BLaER1 treated with 17β-estradiol and CSF1 and Interleukin-3, amounts not matched to agents 10 nM and 100 nM (cell line): ENCODE data around the gene TGFBR2.

Experiments used
- H3K27ac ChIP-seq, 11 experiments: shearing (Covaris generic); formaldehyde crosslinking; 2 replicates each; pipeline ENCODE4 v1.8.1; 2022
- H3K27me3 ChIP-seq, 11 experiments: shearing (Covaris generic); formaldehyde crosslinking; 2 replicates each; pipeline ENCODE4 v1.8.1; 2022
- H3K36me3 ChIP-seq, 11 experiments: shearing (Covaris generic); formaldehyde crosslinking; 2 replicates each; pipeline ENCODE4 v1.8.1; 2022
- H3K4me1 ChIP-seq, 10 experiments: shearing (Covaris generic); formaldehyde crosslinking; 2 replicates each; pipeline ENCODE4 v1.8.1; 2022
- H3K4me2 ChIP-seq, 11 experiments: shearing (Covaris generic); formaldehyde crosslinking; 2 replicates each; pipeline ENCODE4 v1.8.1; 2022
- H3K4me3 ChIP-seq, 10 experiments: shearing (Covaris generic); formaldehyde crosslinking; 2 replicates each; pipeline ENCODE4 v1.8.1; 2022
- H3K9ac ChIP-seq, 11 experiments: shearing (Covaris generic); formaldehyde crosslinking; 2 replicates each; pipeline ENCODE4 v1.8.1; 2022
- H3K9me3 ChIP-seq, 11 experiments: shearing (Covaris generic); formaldehyde crosslinking; replicated peaks in 1 of 11; 2 replicates each; pipeline ENCODE4 v1.8.1; 2022
- H4K20me1 ChIP-seq, 11 experiments: shearing (Covaris generic); formaldehyde crosslinking; 2 replicates each; pipeline ENCODE4 v1.8.1; 2022
- Cebpa-rat ChIP-seq, 11 experiments: shearing (Covaris generic); IDR thresholded peaks; 2 replicates each; pipeline ENCODE4 v1.8.1; 2022

Gene TGFBR2

DNA sequence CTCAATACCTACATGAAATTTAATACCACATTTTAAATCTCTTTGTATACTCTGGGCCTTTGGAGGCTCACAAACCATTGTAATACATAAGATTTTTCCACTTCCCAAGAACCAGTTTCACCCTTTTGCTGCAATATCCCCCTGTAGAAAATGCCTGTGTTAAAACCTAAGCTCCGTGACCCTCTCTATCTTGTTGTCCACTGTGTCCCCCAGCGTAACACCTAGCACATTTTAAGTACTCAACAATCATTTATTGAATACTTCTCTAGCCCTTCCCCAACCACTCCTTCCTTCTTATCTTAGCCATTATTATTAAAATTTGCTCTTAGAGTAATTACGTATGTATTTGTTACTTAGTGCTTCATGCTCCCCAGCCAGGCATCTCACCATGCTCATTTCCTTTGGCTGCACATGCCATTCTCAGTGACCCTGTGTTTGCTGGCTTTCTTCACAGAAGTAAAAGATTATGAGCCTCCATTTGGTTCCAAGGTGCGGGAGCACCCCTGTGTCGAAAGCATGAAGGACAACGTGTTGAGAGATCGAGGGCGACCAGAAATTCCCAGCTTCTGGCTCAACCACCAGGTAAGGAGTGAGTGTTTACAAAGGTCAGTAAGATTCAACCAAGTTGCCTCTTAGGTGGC is 81.6 kb downstream of the TGFBR2 start:
- H3K4me3 ChIP-seq = no peak overlapping the region
- peaks cover 89 to 100% (median 100%) of the 10 kb centered on the region in 11 experiments for H3K36me3 ChIP-seq
- H4K20me1 ChIP-seq = peaks cover 0 to 71% (median 11%) of the 10 kb centered on the region in 11 experiments; a peak in 13 of 22 replicates
- H3K4me2 ChIP-seq = peak overlapping the region; percentile 50 to 82 (median 65); a peak in 21 of 22 replicates
- H3K27me3 ChIP-seq = no peaks in the 10 kb centered on the region
- H3K9me3 ChIP-seq = no peaks in the 10 kb centered on the region
- no peak for TF ChIP-seq Cebpa-rat (IDR thresholded peaks at IDR 0.05)
- peaks cover 70 to 92% (median 81%) of the 10 kb centered on the region in 10 experiments for H3K4me1 ChIP-seq
- H3K9ac ChIP-seq = no peak overlapping the region
- peak overlapping the region in 1 of 11 experiments; percentile 44; a peak in 2 of 22 replicates for H3K27ac ChIP-seq

DNA sequence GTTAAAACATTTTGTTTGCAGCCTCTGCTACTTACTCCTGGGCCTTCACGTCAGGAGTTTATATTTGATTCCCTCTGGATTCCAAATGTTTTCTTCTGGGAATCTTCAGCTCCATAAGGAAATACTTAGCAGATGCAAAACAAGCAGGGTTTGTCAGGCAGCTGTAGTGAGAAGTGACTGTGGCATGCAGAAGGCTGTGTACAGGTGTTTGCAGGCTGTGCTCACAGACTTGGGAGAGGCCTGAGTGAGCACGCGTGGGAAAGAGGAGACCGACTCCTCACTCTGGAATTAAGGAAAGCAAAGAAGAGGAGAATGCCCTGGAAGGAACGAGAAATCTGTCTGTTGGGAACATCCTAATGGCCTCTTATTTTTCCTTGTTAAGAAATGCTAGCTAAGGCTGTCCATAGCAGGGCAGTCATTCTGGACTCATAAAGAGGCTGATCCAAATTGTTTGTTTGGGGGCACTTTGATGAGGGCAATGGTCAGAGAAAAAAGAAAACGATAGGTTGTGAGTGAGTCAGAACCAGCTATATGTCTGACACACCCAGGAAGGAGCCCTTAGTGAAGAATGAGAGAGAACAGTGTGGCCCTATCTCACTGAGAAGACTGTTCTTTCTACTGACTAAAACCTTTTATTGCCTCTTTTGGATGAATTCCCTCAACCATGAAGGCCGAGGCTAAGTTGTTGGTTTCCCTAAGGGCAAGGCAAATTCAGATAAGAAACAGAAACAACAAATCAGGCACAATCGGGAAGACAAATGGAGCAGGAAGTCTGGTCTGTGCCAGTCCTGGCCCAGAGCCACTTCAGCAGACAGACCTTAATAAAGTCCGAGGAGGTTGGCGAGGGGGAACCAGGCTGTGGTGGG is 82.6 kb downstream of the TGFBR2 start:
- peak overlapping the region; percentile 6 to 63 (median 53); a peak in 20 of 22 replicates for H3K27ac ChIP-seq

DNA sequence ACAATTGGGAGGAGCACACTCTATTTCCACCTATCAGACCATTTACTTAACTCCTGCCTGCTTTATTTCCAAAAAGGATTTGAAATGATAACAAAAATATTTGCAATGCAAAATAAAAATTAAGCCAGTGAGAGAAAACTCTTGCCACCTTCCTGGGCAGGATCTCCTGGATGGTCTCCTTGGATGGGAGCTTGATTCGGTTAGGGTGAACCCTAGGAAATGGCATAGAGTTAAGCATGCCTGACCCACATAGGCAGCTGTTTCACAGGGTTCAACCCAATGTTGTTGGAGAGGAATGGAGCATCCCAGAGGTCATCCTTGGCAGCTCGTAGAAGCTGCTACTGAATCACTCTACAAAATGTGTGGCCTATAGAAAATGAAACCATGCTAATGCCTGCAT is 83.8 kb downstream of the TGFBR2 start:
- peaks cover 87 to 99% (median 96%) of the 10 kb centered on the region in 11 experiments for H3K36me3 ChIP-seq
- no peaks in the 10 kb centered on the region for H3K27me3 ChIP-seq
- no peak for TF ChIP-seq Cebpa-rat (IDR thresholded peaks at IDR 0.05)
- H3K4me3 ChIP-seq = no peak overlapping the region
- H3K9ac ChIP-seq = no peak overlapping the region; a peak in 1 of 22 replicates
- H3K4me1 ChIP-seq = peaks cover 58 to 74% (median 63%) of the 10 kb centered on the region in 10 experiments
- H3K27ac ChIP-seq = peak overlapping the region in 5 of 11 experiments; percentile 28 to 68 (median 59); a peak in 6 of 22 replicates
- peaks cover 0 to 64% (median 8%) of the 10 kb centered on the region in 11 experiments; a peak in 11 of 22 replicates for H4K20me1 ChIP-seq
- H3K9me3 ChIP-seq = no peaks in the 10 kb centered on the region
- H3K4me2 ChIP-seq = peak overlapping the region; percentile 50 to 82 (median 63)

More for the DNA sequence above, 82.6 kb downstream of the TGFBR2 start:
- H3K27me3 ChIP-seq = no peaks in the 10 kb centered on the region
- H4K20me1 ChIP-seq = peaks cover 0 to 72% (median 11%) of the 10 kb centered on the region in 11 experiments; a peak in 11 of 22 replicates
- H3K9me3 ChIP-seq = no peaks in the 10 kb centered on the region
- peaks cover 85 to 99% (median 96%) of the 10 kb centered on the region in 11 experiments for H3K36me3 ChIP-seq
- H3K4me3 ChIP-seq = no peak overlapping the region
- peak overlapping the region; percentile 50 to 82 (median 65) for H3K4me2 ChIP-seq
- TF ChIP-seq Cebpa-rat (IDR thresholded peaks at IDR 0.05) = no peak
- H3K9ac ChIP-seq = peak overlapping the region in 9 of 11 experiments; percentile 0 to 38 (median 32); a peak in 10 of 22 replicates
- peaks cover 68 to 86% (median 75%) of the 10 kb centered on the region in 10 experiments for H3K4me1 ChIP-seq

DNA sequence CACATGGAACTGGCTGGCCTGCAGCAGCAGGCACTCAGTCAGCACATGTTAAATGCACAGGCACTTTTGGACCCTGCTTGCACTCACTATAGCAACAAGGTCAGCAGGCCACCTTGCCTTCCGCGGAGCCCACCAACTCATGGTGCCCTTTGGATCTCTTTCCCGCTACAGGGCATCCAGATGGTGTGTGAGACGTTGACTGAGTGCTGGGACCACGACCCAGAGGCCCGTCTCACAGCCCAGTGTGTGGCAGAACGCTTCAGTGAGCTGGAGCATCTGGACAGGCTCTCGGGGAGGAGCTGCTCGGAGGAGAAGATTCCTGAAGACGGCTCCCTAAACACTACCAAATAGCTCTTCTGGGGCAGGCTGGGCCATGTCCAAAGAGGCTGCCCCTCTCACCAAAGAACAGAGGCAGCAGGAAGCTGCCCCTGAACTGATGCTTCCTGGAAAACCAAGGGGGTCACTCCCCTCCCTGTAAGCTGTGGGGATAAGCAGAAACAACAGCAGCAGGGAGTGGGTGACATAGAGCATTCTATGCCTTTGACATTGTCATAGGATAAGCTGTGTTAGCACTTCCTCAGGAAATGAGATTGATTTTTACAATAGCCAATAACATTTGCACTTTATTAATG is 85.0 kb downstream of the TGFBR2 start:
- Histone ChIP-seq H3K4me1 (peaks cover 52 to 68% (median 57%) of the 10 kb centered on the region in 10 experiments), H3K36me3 (peaks cover 89 to 99% (median 96%) of the 10 kb centered on the region in 11 experiments), H3K9me3 (no peaks in the 10 kb centered on the region), H3K27ac (peak overlapping the region in 10 of 11 experiments; percentile 29 to 68 (median 56); a peak in 19 of 22 replicates), H3K27me3 (no peaks in the 10 kb centered on the region), H4K20me1 (peaks cover 0 to 52% (median 6%) of the 10 kb centered on the region in 11 experiments; a peak in 10 of 22 replicates), H3K9ac (peak overlapping the region in 9 of 11 experiments; percentile 12 to 41 (median 31); a peak in 11 of 22 replicates), H3K4me3 (no peak overlapping the region), H3K4me2 (peak overlapping the region; percentile 50 to 82 (median 63))
- TF ChIP-seq Cebpa-rat (IDR thresholded peaks at IDR 0.05) = no peak

DNA sequence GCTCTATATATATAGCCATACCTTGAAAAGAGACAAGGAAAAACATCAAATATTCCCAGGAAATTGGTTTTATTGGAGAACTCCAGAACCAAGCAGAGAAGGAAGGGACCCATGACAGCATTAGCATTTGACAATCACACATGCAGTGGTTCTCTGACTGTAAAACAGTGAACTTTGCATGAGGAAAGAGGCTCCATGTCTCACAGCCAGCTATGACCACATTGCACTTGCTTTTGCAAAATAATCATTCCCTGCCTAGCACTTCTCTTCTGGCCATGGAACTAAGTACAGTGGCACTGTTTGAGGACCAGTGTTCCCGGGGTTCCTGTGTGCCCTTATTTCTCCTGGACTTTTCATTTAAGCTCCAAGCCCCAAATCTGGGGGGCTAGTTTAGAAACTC is 85.5 kb downstream of the TGFBR2 start:
- TF ChIP-seq Cebpa-rat (IDR thresholded peaks at IDR 0.05) = no peak
- peaks cover 88 to 99% (median 96%) of the 10 kb centered on the region in 11 experiments for H3K36me3 ChIP-seq
- H3K9ac ChIP-seq = no peak overlapping the region
- H3K4me3 ChIP-seq = no peak overlapping the region
- H3K4me2 ChIP-seq = peak overlapping the region in 2 of 11 experiments; percentile 43 to 82; a peak in 6 of 22 replicates
- H4K20me1 ChIP-seq = peaks cover 0 to 49% (median 6%) of the 10 kb centered on the region in 11 experiments; a peak in 10 of 22 replicates
- peak overlapping the region in 3 of 11 experiments; percentile 14 to 59 (median 23); a peak in 5 of 22 replicates for H3K27ac ChIP-seq
- peaks cover 46 to 64% (median 55%) of the 10 kb centered on the region in 10 experiments for H3K4me1 ChIP-seq
- no peaks in the 10 kb centered on the region for H3K27me3 ChIP-seq
- H3K9me3 ChIP-seq = no peaks in the 10 kb centered on the region

DNA sequence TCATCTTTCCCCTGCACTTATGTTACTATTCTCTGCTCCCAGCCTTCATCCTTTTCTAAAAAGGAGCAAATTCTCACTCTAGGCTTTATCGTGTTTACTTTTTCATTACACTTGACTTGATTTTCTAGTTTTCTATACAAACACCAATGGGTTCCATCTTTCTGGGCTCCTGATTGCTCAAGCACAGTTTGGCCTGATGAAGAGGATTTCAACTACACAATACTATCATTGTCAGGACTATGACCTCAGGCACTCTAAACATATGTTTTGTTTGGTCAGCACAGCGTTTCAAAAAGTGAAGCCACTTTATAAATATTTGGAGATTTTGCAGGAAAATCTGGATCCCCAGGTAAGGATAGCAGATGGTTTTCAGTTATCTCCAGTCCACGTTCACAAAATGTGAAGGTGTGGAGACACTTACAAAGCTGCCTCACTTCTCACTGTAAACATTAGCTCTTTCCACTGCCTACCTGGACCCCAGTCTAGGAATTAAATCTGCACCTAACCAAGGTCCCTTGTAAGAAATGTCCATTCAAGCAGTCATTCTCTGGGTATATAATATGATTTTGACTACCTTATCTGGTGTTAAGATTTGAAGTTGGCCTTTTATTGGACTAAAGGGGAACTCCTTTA is 86.2 kb downstream of the TGFBR2 start:
- no peaks in the 10 kb centered on the region for H3K27me3 ChIP-seq
- peaks cover 81 to 97% (median 93%) of the 10 kb centered on the region in 11 experiments for H3K36me3 ChIP-seq
- H3K9me3 ChIP-seq = no peaks in the 10 kb centered on the region
- H3K4me2 ChIP-seq = peak overlapping the region in 2 of 11 experiments; percentile 43 to 82; a peak in 3 of 22 replicates
- no peak for TF ChIP-seq Cebpa-rat (IDR thresholded peaks at IDR 0.05)
- H3K9ac ChIP-seq = no peak overlapping the region
- peak overlapping the region in 4 of 11 experiments; percentile 3 to 33 (median 16); a peak in 4 of 22 replicates for H3K27ac ChIP-seq
- no peak overlapping the region for H3K4me3 ChIP-seq
- peaks cover 0 to 42% (median 6%) of the 10 kb centered on the region in 11 experiments; a peak in 10 of 22 replicates for H4K20me1 ChIP-seq
- peaks cover 40 to 58% (median 51%) of the 10 kb centered on the region in 10 experiments for H3K4me1 ChIP-seq

DNA sequence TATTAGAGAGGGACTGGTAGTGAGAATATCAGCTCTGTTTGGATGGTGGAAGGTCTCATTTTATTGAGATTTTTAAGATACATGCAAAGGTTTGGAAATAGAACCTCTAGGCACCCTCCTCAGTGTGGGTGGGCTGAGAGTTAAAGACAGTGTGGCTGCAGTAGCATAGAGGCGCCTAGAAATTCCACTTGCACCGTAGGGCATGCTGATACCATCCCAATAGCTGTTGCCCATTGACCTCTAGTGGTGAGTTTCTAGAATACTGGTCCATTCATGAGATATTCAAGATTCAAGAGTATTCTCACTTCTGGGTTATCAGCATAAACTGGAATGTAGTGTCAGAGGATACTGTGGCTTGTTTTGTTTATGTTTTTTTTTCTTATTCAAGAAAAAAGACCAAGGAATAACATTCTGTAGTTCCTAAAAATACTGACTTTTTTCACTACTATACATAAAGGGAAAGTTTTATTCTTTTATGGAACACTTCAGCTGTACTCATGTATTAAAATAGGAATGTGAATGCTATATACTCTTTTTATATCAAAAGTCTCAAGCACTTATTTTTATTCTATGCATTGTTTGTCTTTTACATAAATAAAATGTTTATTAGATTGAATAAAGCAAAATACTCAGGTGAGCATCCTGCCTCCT is 87.2 kb downstream of the TGFBR2 start:
- H3K27ac ChIP-seq = peak overlapping the region in 1 of 11 experiments; percentile 3; a peak in 1 of 22 replicates
- no peaks in the 10 kb centered on the region for H3K9me3 ChIP-seq
- TF ChIP-seq Cebpa-rat (IDR thresholded peaks at IDR 0.05) = no peak
- H3K4me2 ChIP-seq = no peak overlapping the region
- no peak overlapping the region for H3K9ac ChIP-seq
- peaks cover 0 to 35% (median 5%) of the 10 kb centered on the region in 11 experiments; a peak in 10 of 22 replicates for H4K20me1 ChIP-seq
- H3K4me3 ChIP-seq = no peak overlapping the region
- peaks cover 31 to 49% (median 41%) of the 10 kb centered on the region in 10 experiments for H3K4me1 ChIP-seq
- no peaks in the 10 kb centered on the region for H3K27me3 ChIP-seq
- peaks cover 71 to 97% (median 92%) of the 10 kb centered on the region in 11 experiments for H3K36me3 ChIP-seq
